Hematopoietic multipotent progenitor cell treated with erythropoietin and hydrocortisone succinate and interleukin-3 and kit ligand, for 15 days (in vitro differentiated cells): ENCODE data around the gene ACSL1.
"Not testable (repeated sequence)": the region's sequence is repeated elsewhere in the genome, so short reads cannot be mapped to it uniquely, and the experiment has no call there.

ENCODE experiments used
- DNase-seq: peaks from one replicate; pipeline ENCODE4 v3.0.0-alpha.2; 2015; ENCODE audit warnings: low spot score

ACSL1 gene

DNA sequence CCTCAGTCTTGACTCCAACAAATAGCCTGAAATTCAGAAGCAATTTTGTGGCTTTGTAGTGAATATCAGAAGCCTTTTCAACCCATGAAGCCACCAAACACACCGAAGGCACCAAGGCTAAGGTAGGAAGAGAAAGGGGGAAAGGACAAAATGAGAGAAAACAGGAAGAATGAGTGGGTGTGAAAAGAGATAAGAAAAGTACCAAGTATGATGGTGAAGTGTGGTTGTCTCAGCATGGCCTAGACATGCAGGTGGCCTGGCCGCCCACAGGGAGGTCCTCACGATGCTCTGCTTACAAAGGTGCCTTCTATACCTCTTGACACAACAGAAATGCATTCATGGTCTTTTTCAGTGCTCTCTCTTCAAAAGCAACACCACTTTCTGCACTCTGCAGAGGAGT, 34.9 kb downstream of the ACSL1 start:
- no peak for DNase-seq

GRCh38 chr4:184787766-184788503, 37.8 kb downstream of the ACSL1 start:
- DNase-seq: no peak

GRCh38 chr4:184785813-184786212, 40.0 kb downstream of the ACSL1 start:
- no peak for DNase-seq

DNA sequence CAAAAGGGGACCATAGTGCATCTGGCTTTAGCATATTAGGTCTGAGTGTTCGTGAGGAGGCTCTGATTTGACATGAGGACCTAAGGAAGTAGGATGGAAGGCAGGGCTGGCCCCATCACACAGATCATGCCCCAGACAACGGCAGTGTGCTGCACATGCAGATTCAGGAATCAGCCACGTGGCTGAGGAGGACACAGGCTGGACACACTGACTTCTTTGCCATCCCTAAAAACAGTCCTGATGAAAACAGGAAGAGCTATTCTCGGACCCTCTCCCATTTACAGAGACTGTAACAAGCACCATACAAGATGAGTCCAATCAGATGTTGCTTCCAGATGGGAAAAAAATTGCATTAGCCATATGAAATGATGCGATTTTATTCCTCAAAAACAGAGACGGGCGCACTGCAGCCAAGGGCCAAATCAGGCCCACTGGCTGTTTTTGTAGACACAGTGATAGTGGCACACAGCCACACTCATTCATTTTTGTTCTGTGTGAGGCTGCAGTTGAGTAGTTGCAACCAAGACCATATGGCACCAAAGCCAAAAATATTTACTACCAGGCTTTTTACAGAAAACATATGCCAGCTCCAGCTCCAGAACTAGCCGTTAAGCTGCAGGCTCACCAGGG, 41.0 kb downstream of the ACSL1 start:
- no peak for DNase-seq

GRCh38 chr4:184782731-184783373, 42.9 kb downstream of the ACSL1 start:
- no peak for DNase-seq

- DNase-seq: not testable (repeated sequence)
Measured at GRCh38 chr4:184779160-184779559, 46.6 kb downstream of the ACSL1 start.

GRCh38 chr4:184778325-184778724, 47.4 kb downstream of the ACSL1 start:
- DNase-seq: no peak

- DNase-seq: no peak
Measured at GRCh38 chr4:184776821-184777220, 48.9 kb downstream of the ACSL1 start.

DNA sequence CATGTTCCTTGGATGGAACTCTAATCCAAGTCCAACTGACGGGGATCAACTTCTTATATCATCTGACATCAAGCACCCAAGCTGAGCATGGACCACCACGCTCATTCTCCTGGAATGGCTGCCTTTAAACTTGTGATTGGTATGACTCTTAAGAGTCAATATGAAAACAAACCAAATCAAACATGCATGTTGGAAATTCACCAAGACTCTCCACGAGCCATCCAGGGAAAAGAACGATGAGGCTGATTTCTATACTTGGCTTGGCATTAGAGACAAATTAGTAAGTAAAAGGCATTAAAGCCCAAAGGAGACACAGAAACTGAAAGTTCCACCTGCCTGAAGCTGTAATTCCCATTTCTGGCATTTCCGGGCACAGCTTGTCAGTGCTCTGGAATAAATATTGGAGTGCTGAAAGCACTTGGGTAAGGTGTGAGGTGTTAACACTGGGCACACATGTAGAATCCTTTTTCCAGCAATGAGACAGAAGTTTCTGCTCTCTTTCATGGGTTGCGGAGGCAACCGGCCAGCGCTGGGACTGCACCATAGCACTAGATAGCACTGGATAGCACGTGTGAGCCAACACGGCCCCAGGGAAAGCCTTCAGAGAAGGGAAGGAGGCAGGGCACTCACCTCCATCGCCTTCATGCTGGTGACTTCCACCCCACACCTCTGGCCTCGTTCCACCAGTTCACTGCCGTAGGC, 49.8 kb downstream of the ACSL1 start:
- no peak for DNase-seq

DNA sequence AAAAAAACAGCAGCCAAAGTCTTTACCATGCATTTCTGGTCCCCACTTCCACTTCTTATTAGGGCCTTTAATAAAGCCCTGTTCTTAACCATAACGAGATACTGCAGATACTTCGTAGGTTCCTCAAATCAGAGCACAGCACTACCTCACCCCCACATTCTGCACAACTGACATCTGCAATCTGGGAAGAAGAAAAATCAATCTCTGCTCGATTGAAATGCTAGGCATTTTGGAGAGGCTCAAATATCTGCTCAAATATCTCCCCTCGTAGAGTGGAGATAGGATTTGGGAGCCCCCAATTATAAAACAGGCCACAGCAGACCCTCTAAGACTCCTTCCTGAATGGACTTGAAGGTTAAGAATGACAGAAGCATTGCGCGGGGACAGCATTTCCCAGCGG, 51.6 kb downstream of the ACSL1 start:
- DNase-seq: no peak

- DNase-seq: no peak
Measured at GRCh38 chr4:184771416-184771815, 54.4 kb downstream of the ACSL1 start.

GRCh38 chr4:184769141-184769765, 56.5 kb downstream of the ACSL1 start:
- DNase-seq: no peak

DNA sequence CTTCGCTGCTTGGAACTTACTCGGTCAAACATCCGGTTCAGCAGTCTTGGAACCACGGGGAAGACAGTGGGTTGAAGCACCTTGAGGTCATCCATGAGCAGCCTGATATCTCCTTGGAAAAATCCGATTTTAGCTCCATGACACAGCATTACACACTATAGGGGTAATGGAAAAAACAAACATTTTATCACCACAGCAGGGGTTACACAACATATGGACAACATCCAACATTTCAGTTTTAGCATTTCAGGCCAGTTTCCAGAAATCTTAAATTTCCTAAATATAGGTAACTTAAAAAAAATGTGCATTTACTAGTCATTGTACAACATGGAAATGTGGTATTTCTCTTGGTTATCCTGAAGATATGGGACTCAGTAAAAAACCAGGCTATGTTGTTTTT, 57.5 kb downstream of the ACSL1 start:
- no peak for DNase-seq

GRCh38 chr4:184766446-184766845, 59.3 kb downstream of the ACSL1 start:
- DNase-seq: no peak

GRCh38 chr4:184765473-184766340, 60.1 kb downstream of the ACSL1 start:
- DNase-seq: no peak

DNA sequence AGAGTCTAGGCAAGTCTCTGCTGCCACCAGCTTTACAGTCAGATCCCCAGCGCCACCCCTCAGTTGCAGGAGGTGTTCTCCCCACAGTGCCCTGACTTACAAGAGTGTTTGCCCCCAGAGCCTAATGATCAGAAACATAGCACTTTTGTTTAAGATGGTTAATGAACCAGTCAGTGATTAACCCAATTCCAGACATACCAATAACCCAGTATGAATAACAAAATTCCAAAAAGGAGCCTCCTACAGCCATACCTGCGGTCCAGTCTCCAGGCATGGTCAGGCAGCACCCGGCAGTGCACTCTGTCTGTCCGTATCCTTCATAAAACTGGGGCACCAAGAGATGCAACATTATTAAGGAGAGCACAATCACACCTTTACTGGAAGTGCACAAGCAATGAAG, 61.2 kb downstream of the ACSL1 start:
- no peak for DNase-seq

GRCh38 chr4:184763150-184763780, 62.5 kb downstream of the ACSL1 start:
- DNase-seq: no peak

GRCh38 chr4:184762100-184762499, 63.7 kb downstream of the ACSL1 start:
- DNase-seq: peak; percentile 40

DNA sequence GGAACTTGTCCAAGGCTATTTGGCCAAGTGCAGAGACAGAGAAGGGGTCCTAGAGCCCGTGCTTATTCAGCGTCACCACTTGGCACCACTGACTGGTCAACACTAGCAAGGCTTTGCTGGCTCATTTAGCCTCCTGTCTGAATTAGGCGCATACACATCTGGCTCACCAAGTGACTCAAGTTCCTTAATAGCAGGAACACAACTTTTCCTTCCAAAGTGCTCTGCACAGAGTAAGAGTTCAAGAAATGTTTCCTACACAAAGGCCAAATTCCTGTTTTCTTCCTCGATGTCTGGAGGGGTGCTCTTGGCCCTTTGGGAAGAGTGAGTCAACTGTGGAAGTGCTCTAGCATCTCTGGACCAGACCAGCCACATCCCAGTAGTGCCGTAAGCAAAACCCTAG, 65.1 kb downstream of the ACSL1 start:
- DNase-seq: no peak

DNA sequence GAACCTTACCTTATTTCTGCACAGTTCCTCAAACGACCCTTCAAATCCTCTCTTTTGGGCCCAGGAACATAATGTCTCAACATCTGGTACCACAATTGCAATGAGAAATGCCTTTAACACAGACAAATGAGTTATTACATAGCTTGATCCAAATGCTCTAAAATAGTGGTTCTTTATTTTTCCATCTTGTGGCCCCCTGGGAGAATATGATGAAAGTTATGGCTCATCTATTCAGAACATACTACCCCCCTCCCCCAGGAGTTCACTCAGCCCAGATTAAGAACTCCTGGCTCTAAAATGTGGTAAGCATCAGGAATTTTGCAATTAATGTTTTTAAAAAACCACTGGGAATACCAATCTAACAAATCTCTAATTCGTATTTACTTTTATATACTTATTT, 68.0 kb downstream of the ACSL1 start:
- DNase-seq: no peak

GRCh38 chr4:184756399-184756798, 69.4 kb downstream of the ACSL1 start:
- no peak for DNase-seq
